Smooth muscle cell (in vitro differentiated cells): ENCODE data around the gene CCNJL. TPM values are rescaled to one million over a fixed set of nuclear protein-coding genes. Genes with fewer than 3 reads are reported as not detected.

Experiments used
- DNase-seq: peaks from one replicate; lab custom pipeline; 2025; ENCODE audit not compliant: unreplicated experiment; lab: John Stamatoyannopoulos, UW
- H2AFZ ChIP-seq: fragments of 200-600 bp; sonication (generic); 2 replicates; pipeline ENCODE4 v1.6.0; 2016; ENCODE audit warnings: antibody characterized with exemption, low read depth, mild to moderate bottlenecking
- H3F3A ChIP-seq: fragments of 200-600 bp; sonication (generic); 2 replicates; pipeline ENCODE4 v1.6.0; 2017; ENCODE audit warnings: antibody characterized with exemption, low read depth
- H3K27ac ChIP-seq: fragments of 200-600 bp; sonication (generic); 2 replicates; pipeline ENCODE4 v1.5.1; 2016; ENCODE audit warnings: low read depth, mild to moderate bottlenecking
- H3K27me3 ChIP-seq: fragments of 200-600 bp; sonication (generic); 2 replicates; pipeline ENCODE4 v1.6.1; 2016; ENCODE audit warnings: low read depth, mild to moderate bottlenecking
- H3K36me3 ChIP-seq: fragments of 200-600 bp; sonication (generic); 2 replicates; pipeline ENCODE4 v1.5.1; 2016; ENCODE audit warnings: low read depth
- H3K4me1 ChIP-seq: fragments of 200-600 bp; sonication (generic); 2 replicates; pipeline ENCODE4 v1.5.1; 2016; ENCODE audit warnings: low read depth
- H3K4me2 ChIP-seq: fragments of 200-600 bp; sonication (generic); 2 replicates; pipeline ENCODE4 v1.6.0; 2016; ENCODE audit warnings: mild to moderate bottlenecking
- H3K4me3 ChIP-seq: fragments of 200-600 bp; sonication (generic); 2 replicates; pipeline ENCODE4 v1.5.1; 2016; ENCODE audit warnings: mild to moderate bottlenecking
- H3K79me2 ChIP-seq: fragments of 200-600 bp; sonication (generic); 2 replicates; pipeline ENCODE4 v1.6.0; 2016; ENCODE audit warnings: low read depth, mild to moderate bottlenecking
- H3K9ac ChIP-seq: fragments of 200-600 bp; sonication (generic); 2 replicates; pipeline ENCODE4 v1.6.0; 2016; ENCODE audit warnings: low read depth
- H3K9me3 ChIP-seq: fragments of 200-600 bp; sonication (generic); replicated peaks from 2 replicates; pipeline ENCODE4 v1.5.1; 2016; ENCODE audit warnings: low read depth
- H4K20me1 ChIP-seq: fragments of 200-600 bp; sonication (generic); 2 replicates; pipeline ENCODE4 v1.6.0; 2016; ENCODE audit warnings: low read depth
- CTCF ChIP-seq: fragments of 200-600 bp; sonication (generic); IDR thresholded peaks from 2 replicates; pipeline ENCODE4 v1.5.1; 2017; ENCODE audit warnings: borderline replicate concordance, mild to moderate bottlenecking, antibody characterized with exemption; ENCODE audit not compliant: insufficient read depth, poor library complexity, severe bottlenecking
- WGBS: methylation state at CpG from one replicate; pipeline ENCODE4 v1.1.7; 2016; ENCODE audit warnings: low lambda C conversion rate; 5-methylcytosine and 5-hydroxymethylcytosine counted together
- polyA plus RNA-seq: library from polyadenylated mRNA; unstranded; fragments of >200 nt; fragmentation: Nextera tagmentation; extraction: Ambion mirVana; gene quantifications from 2 replicates; pipeline ENCODE4 v1.2.1, GENCODE V29; 2016
- small RNA-seq: library from RNA; depleted of rRNA; stranded (forward); fragments of <200 nt; gene quantifications from one replicate; pipeline ENCODE3, GENCODE V24; 2014
- total RNA-seq: library from RNA; depleted of rRNA; stranded (reverse); fragments of >200 nt; gene quantifications from 2 replicates; pipeline ENCODE4 v1.2.3, GENCODE V29; 2014

CCNJL gene
- total and polyA plus RNA-seq, 2 experiments from 2014 or later: 3.4 to 6.2 TPM

GRCh38 chr5:160207061-160207460 lies 105.3 kb downstream of the CCNJL start:
- H3K4me3 ChIP-seq: no peak overlapping the region
- 79% methylated on average over 2 of the region's 2 CpGs for WGBS

More at GRCh38 chr5:160207061-160207460, 105.3 kb downstream of the CCNJL start:
- H3K4me1 ChIP-seq: no peaks in the 10 kb centered on the region
- H3K79me2 ChIP-seq: no peaks in the 10 kb centered on the region
- no peaks in the 10 kb centered on the region for H4K20me1 ChIP-seq
- H2AFZ ChIP-seq: no peak overlapping the region
- no peaks in the 10 kb centered on the region for H3K9me3 ChIP-seq
- H3K9ac ChIP-seq: no peak overlapping the region
- no peak for DNase-seq
- no peak overlapping the region for H3K27ac ChIP-seq
- no peaks in the 10 kb centered on the region for H3F3A ChIP-seq
- no peaks in the 10 kb centered on the region for H3K36me3 ChIP-seq
- H3K27me3 ChIP-seq: no peaks in the 10 kb centered on the region
- TF ChIP-seq CTCF: no peak
- H3K4me2 ChIP-seq: no peak overlapping the region

Small RNA genes lying within 50 kb of the gene (small RNA-seq; reads per million reads assigned to genes)
- not detected for gene AC112191.3

Other genes starting within 250 kb of the CCNJL start
- 22.6 and 34.9 TPM in 2 replicates for gene PWWP2A, start 193.1 kb downstream of the CCNJL start, total RNA-seq
- gene PWWP2A, start 193.1 kb downstream of the CCNJL start, polyA plus RNA-seq: 18.6 and 25.5 TPM in 2 replicates
- not detected in 2 replicates for gene FABP6, start 83.1 kb downstream of the CCNJL start, total RNA-seq
- 1.3 TPM in 1 of 2 replicates, not detected in the other for gene FABP6, start 83.1 kb downstream of the CCNJL start, polyA plus RNA-seq
- 0.63 and 0.85 TPM in 2 replicates for gene C1QTNF2, start 58.1 kb upstream of the CCNJL start, total RNA-seq
- gene C1QTNF2, start 58.1 kb upstream of the CCNJL start, polyA plus RNA-seq: 1.6 and 2.6 TPM in 2 replicates
- gene FAM200C, start 87.5 kb upstream of the CCNJL start, total RNA-seq: 1.8 and 2.4 TPM in 2 replicates
- 1.5 and 1.6 TPM in 2 replicates for gene FAM200C, start 87.5 kb upstream of the CCNJL start, polyA plus RNA-seq
- 48.1 and 67.0 TPM in 2 replicates for gene SLU7, start 106.5 kb upstream of the CCNJL start, total RNA-seq
- 46.3 and 50.3 TPM in 2 replicates for gene SLU7, start 106.5 kb upstream of the CCNJL start, polyA plus RNA-seq
- 61.5 and 98.7 TPM in 2 replicates for gene PTTG1, start 109.3 kb upstream of the CCNJL start, total RNA-seq
- gene PTTG1, start 109.3 kb upstream of the CCNJL start, polyA plus RNA-seq: 81.9 and 92.3 TPM in 2 replicates